ENCODE measurements around the gene SEL1L3.

SEL1L3 gene

DNA sequence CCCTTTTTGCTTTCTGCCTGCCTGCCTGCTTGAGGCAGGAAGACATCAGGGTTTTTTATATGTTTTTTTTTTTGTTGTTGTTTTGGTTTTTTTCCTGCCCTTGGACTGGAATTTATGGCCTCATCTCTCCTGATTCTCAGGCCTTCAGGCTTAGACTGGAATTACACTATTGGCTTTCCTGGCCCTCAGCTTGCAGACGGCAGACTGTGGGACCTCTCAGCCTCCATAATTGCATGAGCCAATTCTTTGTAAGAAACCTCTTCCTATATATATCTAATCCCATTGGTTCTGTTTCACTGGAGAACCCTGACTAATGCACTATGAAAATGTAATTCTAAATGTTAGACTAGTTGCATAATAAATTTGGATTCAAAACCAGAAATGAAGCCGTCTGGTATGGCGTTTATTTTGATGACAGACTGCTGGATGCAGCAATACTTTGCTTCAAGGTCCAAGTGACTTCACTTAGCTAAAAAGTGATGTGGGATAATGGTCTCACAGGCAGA lies 59.0 kb downstream of the SEL1L3 start:
- H3K4me3 ChIP-seq (ENCODE audit: low read depth, low read length), result no peak overlapping the region
- no peak for DNase-seq (ENCODE audit: low read depth)
- TF ChIP-seq CTCF (conservative IDR thresholded peaks at IDR 0.05; ENCODE audit: low read depth, low read length), result no peak

GRCh38 chr4:25801594-25801993 lies 61.2 kb downstream of the SEL1L3 start:
- no peak for DNase-seq (ENCODE audit: low read depth)
- no peak for TF ChIP-seq CTCF (conservative IDR thresholded peaks at IDR 0.05; ENCODE audit: low read depth, low read length)
- H3K4me3 ChIP-seq (ENCODE audit: low read depth, low read length), result no peak overlapping the region

DNA sequence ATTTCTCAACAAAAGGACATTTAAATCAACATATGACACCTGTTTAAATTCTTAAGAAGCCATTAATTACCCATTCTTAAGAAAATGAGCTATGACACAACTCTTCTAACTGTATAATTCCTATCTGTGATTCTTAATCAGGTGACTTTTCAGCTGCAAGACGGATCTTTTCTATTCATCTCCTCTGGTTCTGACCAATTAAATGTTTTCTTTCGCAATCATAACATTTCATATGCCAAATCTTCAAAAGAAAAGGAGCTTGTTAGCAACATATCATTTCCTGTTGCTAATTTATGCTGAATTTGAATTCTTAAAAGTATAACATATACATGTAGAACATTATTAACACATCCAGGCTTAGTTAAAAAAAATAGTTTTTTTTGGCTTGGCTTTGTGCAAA lies 62.5 kb downstream of the SEL1L3 start:
- H3K4me3 ChIP-seq (ENCODE audit: low read depth, low read length), result no peak overlapping the region
- TF ChIP-seq CTCF (conservative IDR thresholded peaks at IDR 0.05; ENCODE audit: low read depth, low read length), result no peak
- DNase-seq (ENCODE audit: low read depth), result no peak

GRCh38 chr4:25799522-25799921 lies 63.3 kb downstream of the SEL1L3 start:
- H3K4me3 ChIP-seq (ENCODE audit: low read depth, low read length), result no peak overlapping the region
- no peak for DNase-seq (ENCODE audit: low read depth)

DNA sequence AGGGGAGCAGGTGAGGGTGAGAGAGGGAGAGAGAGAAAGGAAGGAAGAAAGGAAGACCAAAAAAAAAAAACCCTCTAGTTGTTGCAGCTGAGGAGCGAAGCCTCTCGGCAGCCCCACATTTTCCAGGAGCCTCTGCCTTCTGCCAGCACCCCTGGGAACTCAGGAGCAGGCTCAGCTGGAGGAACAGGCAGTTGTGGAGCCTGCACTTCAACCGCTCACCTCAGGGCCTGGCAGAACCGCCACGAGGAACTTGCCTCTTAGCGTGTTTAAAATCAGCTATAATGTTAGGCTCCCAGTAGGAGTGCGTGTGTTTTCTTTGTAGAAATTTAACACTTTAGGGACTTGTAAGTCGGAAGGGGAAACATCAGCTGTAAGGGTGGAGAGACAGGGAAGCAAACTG lies 65.7 kb downstream of the SEL1L3 start:
- TF ChIP-seq CTCF (conservative IDR thresholded peaks at IDR 0.05; ENCODE audit: low read depth, low read length), result no peak
- DNase-seq (ENCODE audit: low read depth), result no peak
- no peak overlapping the region for H3K4me3 ChIP-seq (ENCODE audit: low read depth, low read length)

More at GRCh38 chr4:25799522-25799921, 63.3 kb downstream of the SEL1L3 start:
- TF ChIP-seq CTCF (conservative IDR thresholded peaks at IDR 0.05; ENCODE audit: low read depth, low read length), result no peak

GRCh38 chr4:25795566-25796454 lies 67.0 kb downstream of the SEL1L3 start:
- peak; percentile 78 for DNase-seq (ENCODE audit: low read depth)
- H3K4me3 ChIP-seq (ENCODE audit: low read depth, low read length), result no peak overlapping the region
- TF ChIP-seq CTCF (conservative IDR thresholded peaks at IDR 0.05; ENCODE audit: low read depth, low read length), result peak; percentile 29

- no peak for DNase-seq (ENCODE audit: low read depth)
- no peak overlapping the region for H3K4me3 ChIP-seq (ENCODE audit: low read depth, low read length)
- TF ChIP-seq CTCF (conservative IDR thresholded peaks at IDR 0.05; ENCODE audit: low read depth, low read length), result no peak
Observed at GRCh38 chr4:25795091-25795490, 67.7 kb downstream of the SEL1L3 start.

Data from choroid plexus epithelial cell (primary cell).